ENCODE data around the gene IGFN1. TPM values are rescaled to one million over a fixed set of nuclear protein-coding genes. Genes with fewer than 3 reads are reported as not detected.

IGFN1 gene
- total RNA-seq, 4 donors from 2014 or later = not detected

- peaks cover 0 to 32% (median 0%) of the 10 kb centered on the region in 4 donors for H3K27me3 ChIP-seq
- TF ChIP-seq, protein P1, sequence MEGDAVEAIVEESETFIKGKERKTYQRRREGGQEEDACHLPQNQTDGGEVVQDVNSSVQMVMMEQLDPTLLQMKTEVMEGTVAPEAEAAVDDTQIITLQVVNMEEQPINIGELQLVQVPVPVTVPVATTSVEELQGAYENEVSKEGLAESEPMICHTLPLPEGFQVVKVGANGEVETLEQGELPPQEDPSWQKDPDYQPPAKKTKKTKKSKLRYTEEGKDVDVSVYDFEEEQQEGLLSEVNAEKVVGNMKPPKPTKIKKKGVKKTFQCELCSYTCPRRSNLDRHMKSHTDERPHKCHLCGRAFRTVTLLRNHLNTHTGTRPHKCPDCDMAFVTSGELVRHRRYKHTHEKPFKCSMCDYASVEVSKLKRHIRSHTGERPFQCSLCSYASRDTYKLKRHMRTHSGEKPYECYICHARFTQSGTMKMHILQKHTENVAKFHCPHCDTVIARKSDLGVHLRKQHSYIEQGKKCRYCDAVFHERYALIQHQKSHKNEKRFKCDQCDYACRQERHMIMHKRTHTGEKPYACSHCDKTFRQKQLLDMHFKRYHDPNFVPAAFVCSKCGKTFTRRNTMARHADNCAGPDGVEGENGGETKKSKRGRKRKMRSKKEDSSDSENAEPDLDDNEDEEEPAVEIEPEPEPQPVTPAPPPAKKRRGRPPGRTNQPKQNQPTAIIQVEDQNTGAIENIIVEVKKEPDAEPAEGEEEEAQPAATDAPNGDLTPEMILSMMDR (IDR thresholded peaks at IDR 0.05) = no peak
- TF ChIP-seq POLR2A (IDR thresholded peaks at IDR 0.05) = no peak
- no peaks in the 10 kb centered on the region for H3K4me1 ChIP-seq
- WGBS, 2 donors = 75 to 76% methylated on average over 5 to 6 of the region's 6 CpGs
- no peaks in the 10 kb centered on the region for H3K9me3 ChIP-seq
- intact Hi-C loops (cut with DNase I) = no loop called here
- DNase-seq = no peak
- H3K27ac ChIP-seq = no peak overlapping the region
- no peaks in the 10 kb centered on the region for H3K36me3 ChIP-seq
- H3K4me3 ChIP-seq = no peak overlapping the region
Measured at GRCh38 chr1:201213106-201213770, 22.6 kb downstream of the IGFN1 start.

DNA sequence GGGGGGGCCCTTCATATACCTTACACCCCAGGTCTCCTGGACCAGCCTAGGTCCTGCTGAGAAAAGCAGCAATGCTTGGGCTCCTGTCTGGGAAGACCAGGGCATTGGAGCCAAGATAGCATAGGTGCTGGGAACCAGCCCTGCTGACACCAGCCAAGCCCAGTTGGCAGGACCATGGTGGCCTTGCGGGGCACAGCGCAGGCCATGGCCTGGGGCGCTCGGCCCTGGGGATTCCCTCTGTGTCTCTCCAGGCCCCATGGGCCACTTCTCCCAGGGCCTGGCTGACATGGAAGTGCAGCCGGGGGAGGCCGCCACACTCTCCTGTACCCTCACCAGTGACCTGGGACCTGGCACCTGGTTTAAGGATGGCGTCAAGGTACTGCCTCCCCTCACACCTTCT lies 23.3 kb downstream of the IGFN1 start:
- 70 to 100% methylated on average over 1 of the region's 7 CpGs for WGBS, 2 donors
- H3K9me3 ChIP-seq = no peaks in the 10 kb centered on the region
- peaks cover 0 to 31% (median 0%) of the 10 kb centered on the region in 4 donors for H3K27me3 ChIP-seq
- no peak overlapping the region for H3K27ac ChIP-seq
- TF ChIP-seq, protein P1 (IDR thresholded peaks at IDR 0.05) = no peak
- no peak for TF ChIP-seq POLR2A (IDR thresholded peaks at IDR 0.05)
- H3K36me3 ChIP-seq = no peaks in the 10 kb centered on the region
- DNase-seq = no peak
- H3K4me3 ChIP-seq = no peak overlapping the region
- intact Hi-C loops (cut with DNase I) = no loop called here
- H3K4me1 ChIP-seq = no peaks in the 10 kb centered on the region

DNA sequence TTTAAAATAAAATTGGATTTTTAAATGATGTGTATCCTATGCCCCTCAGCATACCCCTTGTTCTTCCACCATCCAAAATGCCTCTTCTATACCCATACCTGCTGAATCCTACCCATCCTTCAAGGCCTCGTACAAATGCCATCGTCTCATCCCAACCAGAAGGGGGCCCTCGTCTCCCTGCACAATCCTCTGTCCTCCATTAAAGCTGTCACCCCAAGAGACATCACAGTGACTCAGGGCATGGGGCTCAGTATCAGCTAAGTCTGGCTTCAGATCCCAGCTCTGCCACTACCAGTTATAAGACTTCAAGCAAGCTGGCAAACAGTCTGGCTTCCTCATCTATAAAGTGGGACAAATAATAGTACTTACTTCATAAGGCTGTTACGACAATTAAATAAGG lies 23.8 kb downstream of the IGFN1 start:
- DNase-seq = no peak
- no peaks in the 10 kb centered on the region for H3K9me3 ChIP-seq
- TF ChIP-seq, protein P1 (IDR thresholded peaks at IDR 0.05) = peak in 1 of 6 experiments; percentile 44
- TF ChIP-seq POLR2A (IDR thresholded peaks at IDR 0.05) = no peak
- H3K36me3 ChIP-seq = no peaks in the 10 kb centered on the region
- H3K27ac ChIP-seq = no peak overlapping the region
- intact Hi-C loops (cut with DNase I) = no loop called here
- WGBS, 2 donors = 60 to 77% methylated on average over 4 of the region's 4 CpGs
- H3K4me1 ChIP-seq = no peaks in the 10 kb centered on the region
- no peak overlapping the region for H3K4me3 ChIP-seq
- peaks cover 0 to 26% (median 0%) of the 10 kb centered on the region in 4 donors for H3K27me3 ChIP-seq

DNA sequence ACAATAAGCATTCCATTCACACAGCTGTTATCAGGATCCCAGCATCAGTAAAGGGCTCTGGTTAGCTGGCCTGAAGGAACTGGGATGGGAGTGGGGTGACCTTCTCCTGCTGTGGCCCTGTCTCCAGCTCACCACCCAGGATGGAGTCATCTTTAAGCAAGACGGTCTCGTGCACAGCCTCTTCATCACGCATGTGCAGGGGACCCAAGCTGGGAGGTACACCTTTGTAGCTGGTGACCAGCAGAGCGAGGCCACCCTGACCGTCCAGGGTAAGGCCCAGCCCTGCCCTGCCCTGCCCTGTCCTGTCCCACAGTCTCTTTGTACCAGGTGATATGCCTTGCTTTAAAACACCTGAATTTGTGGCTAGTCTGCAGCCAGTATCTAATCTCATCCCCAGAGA lies 24.3 kb downstream of the IGFN1 start:
- Histone ChIP-seq H3K27me3 (peaks cover 0 to 23% (median 0%) of the 10 kb centered on the region in 4 donors), H3K9me3 (no peaks in the 10 kb centered on the region), H3K36me3 (no peaks in the 10 kb centered on the region), H3K27ac (no peak overlapping the region), H3K4me1 (no peaks in the 10 kb centered on the region), H3K4me3 (no peak overlapping the region)
- DNase-seq = no peak
- intact Hi-C loops (cut with DNase I) = no loop called here
- no peak for TF ChIP-seq POLR2A (IDR thresholded peaks at IDR 0.05)
- TF ChIP-seq, protein P1 (IDR thresholded peaks at IDR 0.05) = no peak
- 90 to 91% methylated on average over 2 to 5 of the region's 5 CpGs for WGBS, 2 donors

DNA sequence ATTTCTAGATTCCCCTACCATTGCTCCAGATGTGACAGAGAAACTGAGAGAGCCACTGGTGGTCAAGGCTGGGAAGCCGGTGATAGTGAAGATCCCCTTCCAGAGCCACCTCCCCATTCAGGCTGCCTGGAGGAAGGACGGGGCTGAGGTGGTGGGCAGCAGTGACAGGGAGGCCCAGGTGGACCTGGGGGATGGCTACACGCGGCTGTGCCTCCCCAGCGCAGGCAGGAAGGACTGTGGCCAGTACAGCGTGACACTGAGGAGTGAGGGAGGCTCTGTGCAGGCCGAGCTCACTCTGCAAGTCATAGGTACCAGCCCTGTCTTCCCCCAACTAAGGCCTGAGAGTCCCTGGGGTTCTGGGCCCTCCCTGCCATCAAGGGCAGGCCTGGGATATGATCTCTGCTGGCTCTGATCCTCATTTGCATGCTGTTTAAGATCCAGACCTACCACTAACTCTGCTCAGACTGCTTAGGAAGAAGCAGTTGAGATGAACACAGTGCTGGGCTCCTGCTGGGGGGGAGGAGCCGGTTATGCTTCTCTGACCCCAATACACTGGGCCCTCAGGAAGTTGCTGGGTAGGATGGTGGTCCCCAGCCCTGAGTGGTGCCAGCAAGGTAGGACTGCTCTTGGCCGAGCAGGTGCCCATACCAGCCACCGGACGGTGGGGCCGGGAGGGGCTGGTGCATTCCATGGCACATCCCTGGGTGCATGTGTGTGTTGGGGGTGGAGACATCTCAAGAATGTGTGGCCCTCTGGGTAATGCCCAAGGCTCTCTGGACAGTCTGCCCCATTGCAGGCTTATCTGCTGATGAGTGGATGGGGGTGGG lies 25.1 kb downstream of the IGFN1 start:
- no peak for DNase-seq
- Histone ChIP-seq H3K27me3 (peaks cover 0 to 20% (median 0%) of the 10 kb centered on the region in 4 donors), H3K27ac (no peak overlapping the region), H3K9me3 (no peaks in the 10 kb centered on the region), H3K4me1 (no peaks in the 10 kb centered on the region), H3K4me3 (no peak overlapping the region), H3K36me3 (no peaks in the 10 kb centered on the region)
- intact Hi-C loops (cut with DNase I) = no loop called here
- TF ChIP-seq, protein P1 (IDR thresholded peaks at IDR 0.05) = no peak
- no peak for TF ChIP-seq POLR2A (IDR thresholded peaks at IDR 0.05)
- 72% methylated on average over 7 of the region's 12 CpGs; no CpG with 5 or more reads in 1 of the 2 donors for WGBS, 2 donors

Data from esophagus squamous epithelium (tissue), 5 donors.